Measurements from ENCODE around the gene ADGRL1. TPM values are rescaled to one million over a fixed set of nuclear protein-coding genes. Genes with fewer than 3 reads are reported as not detected.
A peak's percentile ranks its signal among the peaks of the same experiment; 100 is the strongest.

The ADGRL1 gene
- total RNA-seq, 1 experiment from 2014 or later, result 88.6 TPM

- Histone ChIP-seq H3K9ac (ENCODE audit: low read length) (peak overlapping the region; percentile 80; the same call in 1 of the 2 replicates), H4K20me1 (ENCODE audit: insufficient read depth) (no peaks in the 10 kb centered on the region), H3K36me3 (ENCODE audit: control insufficient read depth in 1 of 2, insufficient read depth in 2 of 2, low read length in 2 of 2) (peaks cover 0 to 7% of the 10 kb centered on the region in 2 experiments; a peak in 1 of 4 replicates), H3K27ac (ENCODE audit: low read depth, low read length) (peak overlapping the region; percentile 92; the same call in 1 of the 2 replicates), H3K4me3 (replicated peaks in 1 of 2; ENCODE audit: low read depth in 1 of 2, low read length in 2 of 2) (peak overlapping the region in 1 of 2 experiments; percentile 84; a peak in 3 of 4 replicates), H3K27me3 (ENCODE audit: insufficient read depth, low read length) (no peaks in the 10 kb centered on the region), H3K9me3 (ENCODE audit: control insufficient read depth in 1 of 2, insufficient read depth in 1 of 2, low read depth in 1 of 2, low read length in 2 of 2) (no peaks in the 10 kb centered on the region), H3K9me2 (ENCODE audit: insufficient read depth) (no peaks in the 10 kb centered on the region), H3K79me2 (ENCODE audit: insufficient read depth, low read length) (peaks cover 31% of the 10 kb centered on the region), H2AFZ (ENCODE audit: low read depth, low read length, poor library complexity, severe bottlenecking) (no peak overlapping the region), H3K4me2 (ENCODE audit: low read length) (peak overlapping the region; percentile 94), H3K4me1 (ENCODE audit: control insufficient read depth in 1 of 2, insufficient read depth in 2 of 2, low read length in 2 of 2) (peaks cover 13 to 32% of the 10 kb centered on the region in 2 experiments)
- ChIA-PET RAD21 (ENCODE audit: low non-redundant PET in 1 of 2, low total read pairs in 2 of 2, uncharacterized antibody in 2 of 2, unreplicated experiment in 2 of 2) (no interaction called here), CTCF (interaction anchor here (2.7 kb wide), 1 partner anchor 24 kb away, joined by 18 read pairs; no protein-coding TSS in a partner anchor), POLR2A (no interaction called here)
- ATAC-seq (no peak), DNase-seq (ENCODE audit: low read depth, low spot score) (no peak)
- intact Hi-C loops (cut with micrococcal nuclease), result loop anchor here (5.0 kb wide), 3 partner anchors 269 to 349 kb away; no protein-coding TSS in a partner anchor
- TF ChIP-seq SP1 (IDR thresholded peaks at IDR 0.05; ENCODE audit: low read depth) (no peak), CTCF (IDR thresholded peaks at IDR 0.05 in 2 of 3, conservative IDR thresholded peaks at IDR 0.05 in 1 of 3; ENCODE audit: borderline replicate concordance in 1 of 3, insufficient read depth in 1 of 3, low read depth in 2 of 3, low read length in 2 of 3) (no peak), EZH2 (IDR thresholded peaks at IDR 0.05) (no peak), REST (IDR thresholded peaks at IDR 0.05; ENCODE audit: low read depth) (no peak), ELF1 (IDR thresholded peaks at IDR 0.05; ENCODE audit: borderline replicate concordance, low read depth) (no peak), SRF (IDR thresholded peaks at IDR 0.05; ENCODE audit: low read depth) (no peak), ATF3 (IDR thresholded peaks at IDR 0.05) (no peak), CEBPB (IDR thresholded peaks at IDR 0.05; ENCODE audit: low read depth) (no peak), RAD21 (IDR thresholded peaks at IDR 0.05; ENCODE audit: low read depth) (no peak), EGR1 (IDR thresholded peaks at IDR 0.05; ENCODE audit: low read depth) (no peak), JUND (IDR thresholded peaks at IDR 0.05) (no peak), ZNF274 (IDR thresholded peaks at IDR 0.05; ENCODE audit: low read depth, low read length) (no peak), ZFX (IDR thresholded peaks at IDR 0.05) (no peak), TCF7L2 (IDR thresholded peaks at IDR 0.05; ENCODE audit: borderline replicate concordance, extremely low read depth, insufficient read depth, insufficient read length) (no peak)
- no TSS peak for BruUV-seq (replicated peaks)
Observed at GRCh38 chr19:14138576-14139265, 67.2 kb downstream of the ADGRL1 start.
